ENCODE results near the gene LRRFIP2.

Gene LRRFIP2

GRCh38 chr3:37093481-37093880, 80.9 kb downstream of the LRRFIP2 start:
- no peak for TF ChIP-seq CTCF (IDR thresholded peaks at IDR 0.05; ENCODE audit: poor library complexity, severe bottlenecking)

GRCh38 chr3:37092484-37092883, 81.9 kb downstream of the LRRFIP2 start:
- Histone ChIP-seq H3K36me3 (ENCODE audit: low read depth) (peaks cover 64% of the 10 kb centered on the region), H3K9me3 (ENCODE audit: severe bottlenecking) (no peaks in the 10 kb centered on the region), H3K4me3 (ENCODE audit: severe bottlenecking) (no peak overlapping the region), H3K4me1 (ENCODE audit: insufficient read depth, poor library complexity, severe bottlenecking) (peaks cover 10% of the 10 kb centered on the region), H3K27me3 (ENCODE audit: insufficient read depth, poor library complexity, severe bottlenecking) (no peaks in the 10 kb centered on the region), H3K27ac (ENCODE audit: poor library complexity, severe bottlenecking) (no peak overlapping the region)
- DNase-seq (ENCODE audit: low spot score) (no peak), ATAC-seq (ENCODE audit: low read depth) (no peak)
- no peak for TF ChIP-seq CTCF (IDR thresholded peaks at IDR 0.05; ENCODE audit: poor library complexity, severe bottlenecking)

More at GRCh38 chr3:37093481-37093880, 80.9 kb downstream of the LRRFIP2 start:
- DNase-seq (ENCODE audit: low spot score) (no peak), ATAC-seq (ENCODE audit: low read depth) (no peak)
- H3K9me3 ChIP-seq (ENCODE audit: severe bottlenecking) = no peaks in the 10 kb centered on the region
- H3K4me3 ChIP-seq (ENCODE audit: severe bottlenecking) = no peak overlapping the region
- H3K27ac ChIP-seq (ENCODE audit: poor library complexity, severe bottlenecking) = no peak overlapping the region
- no peaks in the 10 kb centered on the region for H3K27me3 ChIP-seq (ENCODE audit: insufficient read depth, poor library complexity, severe bottlenecking)
- peaks cover 62% of the 10 kb centered on the region for H3K36me3 ChIP-seq (ENCODE audit: low read depth)
- peaks cover 14% of the 10 kb centered on the region for H3K4me1 ChIP-seq (ENCODE audit: insufficient read depth, poor library complexity, severe bottlenecking)

- ATAC-seq (ENCODE audit: low read depth) = no peak
Measured at GRCh38 chr3:37087870-37088269, 86.5 kb downstream of the LRRFIP2 start.

GRCh38 chr3:37086918-37087317, 87.5 kb downstream of the LRRFIP2 start:
- Histone ChIP-seq H3K27me3 (ENCODE audit: insufficient read depth, poor library complexity, severe bottlenecking) (no peaks in the 10 kb centered on the region), H3K36me3 (ENCODE audit: low read depth) (peaks cover 56% of the 10 kb centered on the region), H3K4me1 (ENCODE audit: insufficient read depth, poor library complexity, severe bottlenecking) (no peaks in the 10 kb centered on the region), H3K27ac (ENCODE audit: poor library complexity, severe bottlenecking) (no peak overlapping the region), H3K9me3 (ENCODE audit: severe bottlenecking) (no peaks in the 10 kb centered on the region), H3K4me3 (ENCODE audit: severe bottlenecking) (no peak overlapping the region)
- DNase-seq (ENCODE audit: low spot score) (no peak), ATAC-seq (ENCODE audit: low read depth) (no peak)
- TF ChIP-seq CTCF (IDR thresholded peaks at IDR 0.05; ENCODE audit: poor library complexity, severe bottlenecking) = no peak

More at GRCh38 chr3:37087870-37088269, 86.5 kb downstream of the LRRFIP2 start:
- H3K4me1 ChIP-seq (ENCODE audit: insufficient read depth, poor library complexity, severe bottlenecking) = no peaks in the 10 kb centered on the region
- no peak for TF ChIP-seq CTCF (IDR thresholded peaks at IDR 0.05; ENCODE audit: poor library complexity, severe bottlenecking)
- H3K4me3 ChIP-seq (ENCODE audit: severe bottlenecking) = no peak overlapping the region
- H3K9me3 ChIP-seq (ENCODE audit: severe bottlenecking) = no peaks in the 10 kb centered on the region
- H3K27me3 ChIP-seq (ENCODE audit: insufficient read depth, poor library complexity, severe bottlenecking) = no peaks in the 10 kb centered on the region
- peaks cover 55% of the 10 kb centered on the region for H3K36me3 ChIP-seq (ENCODE audit: low read depth)
- no peak for DNase-seq (ENCODE audit: low spot score)
- H3K27ac ChIP-seq (ENCODE audit: poor library complexity, severe bottlenecking) = no peak overlapping the region

- H3K4me1 ChIP-seq (ENCODE audit: insufficient read depth, poor library complexity, severe bottlenecking) = no peaks in the 10 kb centered on the region
- no peaks in the 10 kb centered on the region for H3K27me3 ChIP-seq (ENCODE audit: insufficient read depth, poor library complexity, severe bottlenecking)
- no peak overlapping the region for H3K27ac ChIP-seq (ENCODE audit: poor library complexity, severe bottlenecking)
- TF ChIP-seq CTCF (IDR thresholded peaks at IDR 0.05; ENCODE audit: poor library complexity, severe bottlenecking) = no peak
- no peak for DNase-seq (ENCODE audit: low spot score)
- no peak for ATAC-seq (ENCODE audit: low read depth)
- no peak overlapping the region for H3K4me3 ChIP-seq (ENCODE audit: severe bottlenecking)
- peaks cover 62% of the 10 kb centered on the region for H3K36me3 ChIP-seq (ENCODE audit: low read depth)
- H3K9me3 ChIP-seq (ENCODE audit: severe bottlenecking) = no peaks in the 10 kb centered on the region
Measured at GRCh38 chr3:37082317-37082716, 92.1 kb downstream of the LRRFIP2 start.
